ENCODE results near the gene LTB. TPM values are rescaled to one million over a fixed set of nuclear protein-coding genes. Genes with fewer than 3 reads are reported as not detected.

Gene LTB
- total and polyA plus RNA-seq, 2 of the 4 experiments (the other 2 are of a cell fraction): not detected

- no peak for DNase-seq
- peak overlapping the region; percentile 100 for H3K9ac ChIP-seq (ENCODE audit: low read depth, low read length)
- peaks cover 6% of the 10 kb centered on the region for H3K9me1 ChIP-seq (ENCODE audit: insufficient read depth, low read length)
- no peaks in the 10 kb centered on the region for H3K27me3 ChIP-seq (ENCODE audit: control insufficient read depth, insufficient read depth, low read length)
- peak overlapping the region; percentile 98 for H2BK5ac ChIP-seq (ENCODE audit: low read depth, low read length, poor library complexity, severe bottlenecking)
- ATAC-seq (ENCODE audit: low read depth): no peak
- H2BK120ac ChIP-seq (ENCODE audit: low read depth, low read length): no peak overlapping the region
- peaks cover 46% of the 10 kb centered on the region for H4K20me1 ChIP-seq (ENCODE audit: insufficient read depth, low read length)
- H3K4me2 ChIP-seq (ENCODE audit: low read depth, low read length): peak overlapping the region; percentile 98
- no CpG with 5 or more reads among the region's 4 CpGs for WGBS, 2 experiments (ENCODE audit: extremely low coverage in 2 of 2, insufficient read length in 1 of 2)
- H3K18ac ChIP-seq (ENCODE audit: low read depth, low read length): no peak overlapping the region
- no TSS peak for BruUV-seq (replicated peaks)
- H3K4me1 ChIP-seq (ENCODE audit: control insufficient read depth, insufficient read depth, low read length): no peaks in the 10 kb centered on the region
- peak overlapping the region in 1 of 2 experiments; percentile 99; a peak in 2 of 4 replicates for H4K8ac ChIP-seq (ENCODE audit: low read depth in 2 of 2, low read length in 2 of 2)
- TF ChIP-seq CHD1 (IDR thresholded peaks at IDR 0.05; ENCODE audit: low read depth, low read length) (no peak), MAZ (IDR thresholded peaks at IDR 0.05; ENCODE audit: borderline replicate concordance, low read depth, low read length) (no peak), RAD21 (IDR thresholded peaks at IDR 0.05; ENCODE audit: low read length) (no peak), FOS (IDR thresholded peaks at IDR 0.05; ENCODE audit: low read depth, low read length) (no peak), ELK1 (IDR thresholded peaks at IDR 0.05; ENCODE audit: borderline replicate concordance, low read depth, low read length) (no peak), MXI1 (IDR thresholded peaks at IDR 0.05; ENCODE audit: borderline replicate concordance, low read depth, low read length) (no peak), SMC3 (IDR thresholded peaks at IDR 0.05; ENCODE audit: low read depth, low read length) (no peak), NFE2L2 (IDR thresholded peaks at IDR 0.05; ENCODE audit: low read depth, low read length) (no peak), BHLHE40 (IDR thresholded peaks at IDR 0.05; ENCODE audit: low read depth, low read length) (no peak), MAFK (IDR thresholded peaks at IDR 0.05; ENCODE audit: low read depth, low read length) (no peak), RFX5 (IDR thresholded peaks at IDR 0.05; ENCODE audit: low read depth, low read length) (no peak), RCOR1 (IDR thresholded peaks at IDR 0.05; ENCODE audit: insufficient replicate concordance, low read length) (no peak), POLR2A (IDR thresholded peaks at IDR 0.05; ENCODE audit: low read depth, low read length) (no peak), CEBPB (IDR thresholded peaks at IDR 0.05; ENCODE audit: low read depth, low read length) (no peak)
- TF ChIP-seq, protein P1, sequence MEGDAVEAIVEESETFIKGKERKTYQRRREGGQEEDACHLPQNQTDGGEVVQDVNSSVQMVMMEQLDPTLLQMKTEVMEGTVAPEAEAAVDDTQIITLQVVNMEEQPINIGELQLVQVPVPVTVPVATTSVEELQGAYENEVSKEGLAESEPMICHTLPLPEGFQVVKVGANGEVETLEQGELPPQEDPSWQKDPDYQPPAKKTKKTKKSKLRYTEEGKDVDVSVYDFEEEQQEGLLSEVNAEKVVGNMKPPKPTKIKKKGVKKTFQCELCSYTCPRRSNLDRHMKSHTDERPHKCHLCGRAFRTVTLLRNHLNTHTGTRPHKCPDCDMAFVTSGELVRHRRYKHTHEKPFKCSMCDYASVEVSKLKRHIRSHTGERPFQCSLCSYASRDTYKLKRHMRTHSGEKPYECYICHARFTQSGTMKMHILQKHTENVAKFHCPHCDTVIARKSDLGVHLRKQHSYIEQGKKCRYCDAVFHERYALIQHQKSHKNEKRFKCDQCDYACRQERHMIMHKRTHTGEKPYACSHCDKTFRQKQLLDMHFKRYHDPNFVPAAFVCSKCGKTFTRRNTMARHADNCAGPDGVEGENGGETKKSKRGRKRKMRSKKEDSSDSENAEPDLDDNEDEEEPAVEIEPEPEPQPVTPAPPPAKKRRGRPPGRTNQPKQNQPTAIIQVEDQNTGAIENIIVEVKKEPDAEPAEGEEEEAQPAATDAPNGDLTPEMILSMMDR (conservative IDR thresholded peaks at IDR 0.05; ENCODE audit: low read depth, low read length): no peak
- TF ChIP-seq, protein P2, sequence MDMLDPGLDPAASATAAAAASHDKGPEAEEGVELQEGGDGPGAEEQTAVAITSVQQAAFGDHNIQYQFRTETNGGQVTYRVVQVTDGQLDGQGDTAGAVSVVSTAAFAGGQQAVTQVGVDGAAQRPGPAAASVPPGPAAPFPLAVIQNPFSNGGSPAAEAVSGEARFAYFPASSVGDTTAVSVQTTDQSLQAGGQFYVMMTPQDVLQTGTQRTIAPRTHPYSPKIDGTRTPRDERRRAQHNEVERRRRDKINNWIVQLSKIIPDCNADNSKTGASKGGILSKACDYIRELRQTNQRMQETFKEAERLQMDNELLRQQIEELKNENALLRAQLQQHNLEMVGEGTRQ (IDR thresholded peaks at IDR 0.05; ENCODE audit: low read depth, low read length): no peak
- no peaks in the 10 kb centered on the region for H3K9me3 ChIP-seq (ENCODE audit: control insufficient read depth, insufficient read depth, low read length)
- H4K5ac ChIP-seq (ENCODE audit: low read depth, low read length): peak overlapping the region; percentile 65; the same call in 1 of the 2 replicates
- H2AK9ac ChIP-seq (replicated peaks; ENCODE audit: low read depth, low read length, poor library complexity): peak overlapping the region; percentile 82
- intact Hi-C loops (cut with micrococcal nuclease): no loop called here
- H3K36me3 ChIP-seq (ENCODE audit: control insufficient read depth, insufficient read depth, low read length): peaks cover 41% of the 10 kb centered on the region
- H2BK20ac ChIP-seq (ENCODE audit: low read depth, low read length): no peak overlapping the region
- POLR2A ChIA-PET (ENCODE audit: unreplicated experiment): interaction anchor here (0.6 kb wide), 1 partner anchor 242 kb away, joined by 3 read pairs; no protein-coding TSS in a partner anchor
- peak overlapping the region; percentile 99; the same call in 1 of the 2 replicates for H3K23ac ChIP-seq (ENCODE audit: low read depth, low read length)
- dilution Hi-C loops (cut with HindIII; ENCODE audit: low sequenced_read_pairs, unreplicated experiment): no loop called here
- CTCF ChIA-PET: interaction anchor here (1.3 kb wide), 1 partner anchor 16 kb away, joined by 4 read pairs; no protein-coding TSS in a partner anchor
- H3K4me3 ChIP-seq (ENCODE audit: insufficient read depth, low read depth, low read length): peak overlapping the region; percentile 81
- H3K4ac ChIP-seq (ENCODE audit: low read depth, low read length): peak overlapping the region; percentile 98
- peak overlapping the region; percentile 97; the same call in 1 of the 2 replicates for H2AK5ac ChIP-seq (ENCODE audit: low read depth, low read length)
- peak overlapping the region; percentile 100 for H3K14ac ChIP-seq (replicated peaks; ENCODE audit: low read depth, low read length)
- H2AFZ ChIP-seq (replicated peaks; ENCODE audit: low read length, poor library complexity): no peak overlapping the region
- in situ Hi-C loops (cut with MboI; ENCODE audit: low sequenced_read_pairs): no loop called here
- peaks cover 15 to 49% of the 10 kb centered on the region in 2 experiments for H3K79me1 ChIP-seq (ENCODE audit: low read depth in 1 of 2, low read length in 2 of 2)
- no peak overlapping the region for H2BK15ac ChIP-seq (ENCODE audit: low read depth, low read length)
- H3K27ac ChIP-seq (ENCODE audit: insufficient read depth, low read length): peak overlapping the region; percentile 99
- H3K56ac ChIP-seq (ENCODE audit: extremely low read depth, insufficient read depth, low read length): peak overlapping the region; percentile 97
- 0 out of 2 replicates have a peak overlapping the region, but pooled peaks have one; percentile 98 for H4K91ac ChIP-seq (ENCODE audit: insufficient read depth, low read depth, low read length)
Observed at GRCh38 chr6:31621991-31622390, 39.8 kb upstream of the LTB start.
